PFSK-1 (cell line): ENCODE results near the gene ARSD.

ENCODE experiments used
- FOXP2 ChIP-seq: optimal IDR thresholded peaks from 2 replicates; pipeline ENCODE3; 2011; ENCODE audit warnings: borderline replicate concordance, control low read depth, inconsistent platforms; ENCODE audit not compliant: insufficient read depth; ENCODE audit errors: extremely low read length, extremely low read depth
- POLR2AphosphoS5 ChIP-seq: IDR thresholded peaks from 2 replicates; pipeline ENCODE4 v1.6.1; 2012; ENCODE audit warnings: low read depth, mild to moderate bottlenecking, control low read depth, low read length, moderate library complexity
- REST ChIP-seq, 2 experiments: IDR thresholded peaks; 2 replicates each; pipeline versions ENCODE4 v1.6.1 to v1.8.0; 2011 to 2012; ENCODE audit warnings: low read depth in 2 of 2, low read length in 2 of 2, control low read depth in 1 of 2, inconsistent platforms in 1 of 2, mild to moderate bottlenecking in 1 of 2, moderate library complexity in 1 of 2; ENCODE audit not compliant: insufficient read depth in 1 of 2
- SIN3A ChIP-seq: IDR thresholded peaks from 2 replicates; pipeline ENCODE4 v1.6.1; 2012; ENCODE audit warnings: mild to moderate bottlenecking, low read length, moderate library complexity, borderline replicate concordance; ENCODE audit not compliant: insufficient read depth
- TAF1 ChIP-seq: IDR thresholded peaks from 2 replicates; pipeline ENCODE4 v1.6.1; 2012; ENCODE audit warnings: low read length, control low read depth, borderline replicate concordance; ENCODE audit not compliant: insufficient read depth

- no peak for TF ChIP-seq POLR2AphosphoS5
- TF ChIP-seq REST (IDR thresholded peaks at IDR 0.05; ENCODE audit: insufficient read depth in 1 of 2, low read depth in 2 of 2, low read length in 2 of 2), result no peak
- no peak for TF ChIP-seq TAF1
- TF ChIP-seq SIN3A, result no peak
- TF ChIP-seq FOXP2, result no peak
Observed at GRCh38 chrX:2960861-2961515, 31.8 kb upstream of the ARSD start.
